Activated naive CD4-positive, alpha-beta T cell (primary cell): ENCODE data around the gene FRMD8.
"Not testable (repeated sequence)": the region's sequence is repeated elsewhere in the genome, so short reads cannot be mapped to it uniquely, and the experiment has no call there.

Source experiments
- DNase-seq, 4 experiments: peaks; one replicate each; lab custom pipeline; 2025; lab: John Stamatoyannopoulos, UW

The FRMD8 gene

DNA sequence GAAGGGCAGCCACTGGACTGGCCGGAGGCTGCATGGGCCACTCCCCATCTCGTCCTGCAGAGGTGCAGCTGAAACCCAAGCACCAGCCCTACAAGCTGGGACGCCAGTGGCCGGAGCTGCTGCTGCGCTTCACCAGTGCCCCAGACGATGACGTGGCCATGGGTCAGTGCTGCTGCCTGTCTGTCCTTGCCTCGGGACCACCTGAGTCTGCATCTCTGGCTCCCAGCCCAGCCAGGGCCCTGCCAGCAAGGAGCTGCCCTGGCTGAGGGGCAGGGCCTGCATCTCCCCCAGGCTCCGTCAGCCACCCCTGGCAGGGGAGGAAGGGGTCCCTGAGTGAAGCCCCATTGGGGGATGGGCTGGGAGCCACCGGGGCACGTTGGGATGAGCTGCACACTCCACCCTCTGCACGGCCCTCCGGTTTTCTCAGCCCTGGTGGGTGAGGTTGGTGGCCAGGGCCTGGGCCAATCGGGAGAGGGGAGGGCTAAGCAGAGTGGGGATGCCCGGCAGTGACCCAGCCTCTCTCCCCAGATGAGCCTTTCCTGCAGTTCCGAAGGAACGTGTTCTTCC lies 7.2 kb downstream of the FRMD8 start:
- DNase-seq = no peak

DNA sequence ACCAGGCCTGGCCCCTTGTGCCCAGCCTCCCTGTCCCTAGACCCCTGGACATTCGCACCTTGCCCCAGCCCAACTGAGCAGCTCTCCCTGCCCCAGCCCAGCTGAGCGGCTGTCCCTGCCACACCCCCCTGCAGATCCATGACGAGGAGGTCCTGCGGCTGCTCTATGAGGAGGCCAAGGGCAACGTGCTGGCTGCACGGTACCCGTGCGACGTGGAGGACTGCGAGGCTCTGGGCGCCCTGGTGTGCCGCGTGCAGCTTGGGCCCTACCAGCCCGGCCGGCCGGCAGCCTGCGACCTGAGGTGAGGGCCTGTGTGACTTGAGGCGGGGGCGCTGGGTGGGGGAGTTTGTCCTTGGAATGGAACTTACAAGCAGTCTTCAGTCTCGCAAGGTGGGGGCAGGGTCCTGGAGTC lies 7.7 kb downstream of the FRMD8 start:
- DNase-seq = no peak

DNA sequence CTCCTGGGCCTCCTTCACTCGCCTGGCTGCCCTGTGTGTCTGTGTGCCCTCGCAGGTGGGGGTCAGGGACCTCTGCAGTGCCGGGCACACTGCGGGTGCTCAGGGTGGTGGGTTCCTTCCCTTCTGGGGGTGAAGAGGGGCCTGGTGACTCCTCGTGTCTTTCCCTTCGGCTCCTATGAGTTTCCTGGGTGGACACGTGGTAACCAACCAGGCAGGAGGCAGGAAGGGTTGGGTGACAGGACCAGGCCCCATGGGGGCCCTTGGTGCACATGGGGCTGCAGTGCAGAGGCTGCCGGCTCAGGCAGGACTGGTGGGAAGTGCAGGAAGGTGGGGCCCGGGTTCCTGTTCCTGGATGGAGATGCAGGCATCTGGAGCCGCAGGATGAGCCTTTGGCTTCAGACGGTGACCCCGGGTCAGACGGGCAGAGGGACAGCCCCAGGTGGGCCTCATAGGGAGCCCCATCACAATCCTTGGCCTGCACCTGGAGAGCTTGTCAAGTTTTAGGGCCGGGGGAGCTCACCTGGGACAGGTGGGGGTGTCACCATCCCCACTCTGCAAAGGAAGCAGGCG lies 9.6 kb downstream of the FRMD8 start:
- DNase-seq = no peak

DNA sequence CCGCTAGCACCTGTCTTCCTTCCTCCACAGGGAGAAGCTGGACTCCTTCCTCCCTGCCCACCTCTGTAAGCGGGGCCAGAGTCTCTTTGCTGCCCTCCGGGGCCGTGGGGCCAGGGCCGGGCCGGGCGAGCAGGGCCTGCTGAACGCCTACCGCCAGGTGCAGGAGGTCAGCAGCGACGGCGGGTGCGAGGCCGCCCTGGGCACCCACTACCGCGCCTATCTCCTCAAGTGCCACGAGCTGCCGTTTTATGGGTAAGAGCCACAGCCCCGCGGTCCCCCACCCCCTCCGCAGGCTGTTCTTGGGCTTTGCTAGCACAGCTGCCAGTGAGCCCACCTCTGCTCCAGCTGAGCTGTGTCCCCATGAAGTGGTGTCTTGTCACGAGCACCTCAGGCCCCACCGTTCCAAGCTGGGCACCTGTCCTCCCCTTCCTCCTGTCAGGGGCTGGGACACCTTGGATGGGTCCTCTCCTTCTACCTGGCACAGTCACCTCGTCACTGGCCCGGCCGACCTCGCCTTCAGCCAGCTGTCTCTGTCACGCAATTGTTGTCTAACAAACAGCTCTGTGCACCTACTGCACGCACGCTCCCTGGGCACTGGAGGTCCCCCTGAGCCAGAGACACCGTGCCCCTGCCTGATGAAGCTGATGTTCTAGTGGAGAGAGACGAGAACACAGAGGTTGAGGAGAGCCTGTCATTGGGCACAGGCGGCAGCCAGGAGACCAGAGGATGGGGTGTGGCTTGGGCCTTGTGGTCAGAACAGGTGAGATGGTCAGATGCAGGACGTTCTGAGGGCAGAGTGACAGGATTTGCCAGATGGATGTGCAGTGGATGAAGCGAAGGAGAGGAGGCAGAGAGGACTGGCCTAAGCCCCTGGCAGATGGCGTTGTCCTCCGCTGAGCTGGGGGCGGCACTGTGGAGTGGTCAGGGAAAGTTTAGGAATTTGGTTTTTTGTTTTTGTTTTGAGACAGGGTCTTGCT lies 10.6 kb downstream of the FRMD8 start:
- DNase-seq = no peak

DNA sequence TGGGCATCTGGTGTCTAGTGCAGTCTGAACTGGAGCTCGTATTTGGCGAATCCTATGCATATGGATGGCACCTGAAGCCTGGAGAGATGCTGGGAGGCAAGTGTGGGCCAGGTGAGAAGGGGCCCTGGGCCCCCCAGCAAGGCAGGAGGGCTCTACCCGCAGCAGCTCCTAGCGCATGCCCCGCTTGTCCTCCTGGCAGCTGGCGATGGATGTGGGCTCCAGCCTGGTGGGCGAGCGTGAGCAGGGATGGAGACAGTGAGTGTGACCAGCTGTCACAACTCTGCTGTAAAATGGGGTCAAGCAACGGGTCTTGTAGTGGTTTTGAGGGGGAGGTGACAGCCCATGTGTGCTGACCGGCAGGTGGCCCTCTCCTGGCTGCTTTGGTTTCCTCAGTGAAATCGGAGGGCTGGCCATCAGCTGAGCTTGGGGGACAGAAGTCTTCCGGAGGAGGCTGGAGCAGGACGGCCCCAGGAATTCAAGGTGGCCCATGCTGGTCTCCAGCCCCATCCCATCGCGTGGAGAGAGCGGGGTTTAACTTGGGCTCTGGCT lies 12.0 kb downstream of the FRMD8 start:
- DNase-seq = no peak

DNA sequence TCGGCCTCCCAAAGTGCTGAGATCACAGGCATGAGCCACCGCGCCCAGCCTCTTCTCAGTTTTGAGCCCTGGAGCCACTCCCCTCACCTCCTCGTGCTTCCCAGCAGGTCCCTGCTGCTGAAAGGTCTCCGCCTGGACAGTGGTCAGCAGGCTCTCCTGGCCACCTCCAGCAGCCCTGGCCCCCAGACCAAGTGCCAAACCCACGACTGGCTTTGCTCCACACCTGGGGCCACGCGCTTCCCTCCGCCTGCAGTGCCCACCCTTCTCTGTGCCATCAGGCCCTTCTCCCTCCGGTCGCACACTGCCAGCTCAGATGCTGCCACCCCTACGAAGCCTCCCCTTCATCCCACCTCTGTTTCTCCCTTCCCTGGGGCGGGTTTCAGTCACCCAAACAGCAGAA lies 12.8 kb downstream of the FRMD8 start:
- no peak for DNase-seq

DNA sequence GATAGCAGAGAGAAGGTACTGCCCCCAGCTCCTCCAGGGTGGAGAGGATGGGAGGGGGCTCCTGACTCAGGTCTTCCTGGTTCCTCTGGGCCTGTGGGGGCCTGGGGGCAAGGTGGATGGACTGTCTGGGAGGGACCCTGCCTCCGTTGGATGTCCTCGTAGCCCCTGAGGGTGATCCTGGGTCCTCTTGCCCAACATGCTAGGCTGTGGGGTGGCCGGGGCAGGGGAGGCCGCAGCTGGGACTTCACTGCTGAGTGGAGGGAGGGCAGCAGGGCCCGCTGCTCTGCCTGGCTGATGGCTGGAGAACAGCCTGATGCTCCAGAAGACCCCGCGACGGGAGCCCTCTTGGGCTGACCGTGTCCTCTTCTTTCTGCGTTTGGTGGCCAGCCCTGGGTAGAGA lies 13.4 kb downstream of the FRMD8 start:
- DNase-seq = no peak

DNA sequence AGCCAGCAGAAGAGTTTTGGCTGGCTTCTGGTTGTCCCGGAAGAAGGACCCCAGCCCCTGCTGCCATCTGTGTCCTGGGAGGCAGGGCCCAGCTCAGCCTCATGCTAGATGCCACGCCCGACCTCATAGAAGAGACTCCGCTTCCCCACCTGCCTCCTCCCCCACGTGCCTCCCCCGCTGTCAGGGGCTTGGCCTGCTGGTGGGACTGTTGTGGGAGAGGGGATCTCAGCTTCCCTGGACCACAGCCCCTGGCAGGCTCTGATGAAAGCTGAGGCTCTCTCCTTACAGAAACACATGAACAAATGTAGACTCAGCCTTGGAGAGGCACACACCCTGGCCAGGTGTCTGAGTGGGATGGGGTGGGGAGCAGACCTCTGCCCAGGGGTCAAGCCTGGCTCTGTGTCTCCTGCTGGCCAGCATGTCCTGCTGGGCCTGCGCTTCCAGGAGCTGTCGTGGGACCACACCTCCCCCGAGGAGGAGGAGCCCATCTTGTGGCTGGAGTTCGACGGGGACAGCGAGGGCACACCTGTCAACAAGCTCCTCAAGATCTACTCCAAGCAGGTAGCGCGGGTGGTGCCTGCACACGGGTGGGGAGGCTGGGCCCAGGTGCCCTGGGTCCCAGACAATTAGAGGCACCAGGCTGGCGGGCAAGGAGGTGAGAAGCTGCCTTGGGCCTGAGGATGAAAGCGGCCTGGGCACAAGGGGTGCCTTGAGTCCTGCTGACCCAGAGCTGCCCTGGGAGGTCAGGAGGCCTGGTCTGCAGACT lies 14.1 kb downstream of the FRMD8 start:
- DNase-seq = no peak

DNA sequence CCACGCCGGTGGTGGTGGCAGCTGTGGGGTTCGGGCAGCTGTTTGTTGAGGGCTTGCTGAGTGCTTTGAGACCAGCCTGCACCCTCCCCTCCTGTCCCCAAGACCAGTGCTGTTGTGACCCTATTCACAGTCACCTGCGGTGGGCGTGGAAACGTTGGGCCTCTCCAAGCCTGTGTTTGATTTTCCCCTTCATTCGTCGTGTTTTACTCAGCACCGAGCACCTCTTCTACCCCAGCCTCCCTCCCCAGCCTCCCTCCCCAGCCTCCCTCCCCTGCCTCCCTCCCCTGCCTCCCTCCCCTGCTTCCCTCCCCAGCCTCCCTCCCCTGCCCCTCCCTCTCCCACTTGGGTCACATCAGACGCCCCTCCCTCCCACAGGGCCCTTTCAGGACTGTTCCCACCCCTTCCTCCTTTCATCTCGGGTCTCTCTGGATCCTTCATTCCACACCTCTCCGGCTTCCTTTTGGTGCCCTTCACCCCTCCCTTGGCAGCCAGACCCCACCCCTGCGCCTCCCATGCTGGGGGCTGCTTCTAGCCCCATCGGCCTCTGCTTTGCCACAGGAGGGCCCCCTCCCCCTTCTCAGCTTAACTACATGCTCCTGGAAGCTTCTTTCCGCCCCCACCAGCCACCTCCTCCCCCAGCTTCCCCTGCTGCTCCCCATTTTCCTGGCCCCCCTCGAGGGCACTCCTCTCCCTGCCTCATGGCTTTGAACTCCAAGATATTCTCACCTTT lies 14.8 kb downstream of the FRMD8 start:
- DNase-seq = no peak

DNA sequence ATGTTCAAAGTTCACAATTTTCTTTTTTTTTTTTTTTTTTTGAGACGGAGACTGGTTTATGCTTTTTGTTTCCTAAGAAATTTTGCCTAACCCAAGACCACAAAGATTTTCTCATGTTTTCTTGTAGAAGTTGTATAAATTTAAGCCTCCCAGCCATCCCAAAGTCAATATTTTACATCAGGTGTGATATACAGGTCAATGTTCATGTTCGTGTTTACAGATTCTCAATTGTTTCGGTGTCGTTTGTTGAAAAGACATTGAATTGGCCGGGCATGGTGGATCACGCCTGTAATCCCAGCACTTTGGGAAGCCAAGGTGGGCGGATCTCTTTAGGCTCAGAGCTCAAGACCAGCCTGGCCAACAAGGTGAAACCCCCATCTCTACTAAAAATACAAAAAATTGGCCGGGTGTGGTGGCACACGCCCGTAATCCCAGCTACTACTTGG lies 15.4 kb downstream of the FRMD8 start:
- no peak for DNase-seq

DNA sequence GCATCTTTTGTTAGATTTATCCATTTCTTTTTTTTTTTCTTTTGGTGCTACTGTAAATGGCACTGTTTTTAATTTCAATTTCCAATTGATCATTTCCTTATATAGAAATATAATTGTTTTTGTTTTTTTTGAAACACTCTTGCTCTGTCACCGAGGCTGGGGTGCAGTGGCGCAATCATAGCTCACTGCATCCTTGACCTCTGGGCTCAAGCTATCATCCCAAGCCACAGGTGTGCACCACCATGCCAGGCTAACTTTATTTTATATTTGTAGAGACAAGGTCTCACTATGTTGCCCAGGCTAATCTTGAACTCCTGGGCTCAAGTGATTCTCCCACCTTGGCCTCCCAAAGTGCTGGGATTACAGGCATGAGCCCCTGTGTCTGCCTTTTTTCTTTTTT lies 16.4 kb downstream of the FRMD8 start:
- no peak for DNase-seq

DNA sequence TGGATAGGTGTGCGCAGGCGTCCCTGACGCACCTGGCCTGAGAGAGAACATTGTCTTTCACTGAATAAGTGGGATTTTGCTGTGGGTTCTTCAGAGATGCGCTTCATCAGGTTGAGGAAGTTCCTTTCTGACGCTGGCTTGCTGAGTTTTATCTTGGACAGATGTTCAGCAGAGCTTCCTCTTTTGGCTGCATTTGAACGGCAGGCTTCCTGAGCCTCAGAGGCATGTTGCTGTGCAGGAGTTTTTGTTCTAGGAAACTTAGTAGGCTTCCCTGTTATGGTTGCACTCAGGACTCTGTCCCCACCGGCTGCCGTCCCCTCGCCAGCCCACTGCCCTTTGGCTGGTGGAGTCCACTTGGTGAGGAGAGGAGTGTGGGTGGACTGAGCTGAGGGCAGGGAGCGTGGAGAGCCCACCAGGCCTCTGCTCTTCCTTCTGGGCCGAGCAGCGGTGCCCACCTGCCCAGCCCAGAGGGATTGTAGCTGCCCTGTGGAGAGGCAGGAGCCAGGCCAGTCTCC lies 17.2 kb downstream of the FRMD8 start:
- DNase-seq = no peak

DNA sequence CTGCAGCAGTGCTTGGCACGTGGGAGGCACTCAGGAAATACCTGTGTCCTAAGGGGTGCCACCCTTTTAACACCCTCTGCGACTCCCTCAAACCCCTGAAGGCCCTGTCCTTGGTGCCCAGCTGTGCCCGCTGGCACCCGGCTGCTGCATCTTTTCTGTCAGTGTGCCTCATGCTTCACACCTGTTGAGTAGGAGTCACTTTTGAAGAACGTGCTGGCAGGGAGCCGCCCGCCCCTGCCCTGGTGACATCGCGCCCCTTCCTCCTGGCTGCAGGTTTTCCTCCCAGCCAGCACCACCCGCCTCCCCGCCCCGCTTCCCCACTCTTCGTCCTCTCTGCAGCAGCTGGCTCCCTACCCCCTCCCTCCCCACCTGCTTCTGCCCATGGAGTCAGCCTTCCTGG lies 17.8 kb downstream of the FRMD8 start:
- DNase-seq = no peak

DNA sequence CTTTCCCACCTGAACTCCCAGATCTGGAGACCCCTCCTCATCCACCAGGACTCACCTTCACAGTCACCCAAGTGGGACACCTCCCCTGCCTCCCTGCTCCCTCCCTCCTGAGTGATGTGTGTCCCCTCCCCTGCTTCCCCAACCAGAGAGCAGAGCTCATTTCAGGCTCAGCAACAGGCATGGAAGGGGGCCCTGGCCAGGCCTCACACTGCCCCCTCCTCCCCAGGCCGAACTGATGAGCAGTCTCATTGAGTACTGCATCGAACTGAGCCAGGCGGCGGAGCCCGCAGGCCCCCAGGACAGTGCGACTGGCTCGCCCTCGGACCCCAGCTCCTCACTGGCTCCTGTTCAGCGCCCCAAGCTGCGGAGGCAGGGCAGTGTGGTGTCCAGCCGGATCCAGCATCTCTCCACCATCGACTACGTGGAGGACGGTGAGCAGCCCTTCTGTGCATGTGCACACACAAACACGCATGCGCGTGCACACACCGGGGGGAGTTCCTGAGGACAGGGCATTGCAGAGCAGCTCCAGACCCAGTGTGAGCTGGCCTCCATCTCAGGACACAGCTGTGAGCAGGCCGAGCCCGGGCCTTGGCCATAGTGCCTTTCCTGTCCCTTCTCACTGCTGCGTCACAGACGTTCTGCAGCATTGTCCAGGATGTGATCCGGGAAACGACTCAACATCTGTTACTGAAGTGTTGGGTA lies 18.4 kb downstream of the FRMD8 start:
- DNase-seq = no peak

DNA sequence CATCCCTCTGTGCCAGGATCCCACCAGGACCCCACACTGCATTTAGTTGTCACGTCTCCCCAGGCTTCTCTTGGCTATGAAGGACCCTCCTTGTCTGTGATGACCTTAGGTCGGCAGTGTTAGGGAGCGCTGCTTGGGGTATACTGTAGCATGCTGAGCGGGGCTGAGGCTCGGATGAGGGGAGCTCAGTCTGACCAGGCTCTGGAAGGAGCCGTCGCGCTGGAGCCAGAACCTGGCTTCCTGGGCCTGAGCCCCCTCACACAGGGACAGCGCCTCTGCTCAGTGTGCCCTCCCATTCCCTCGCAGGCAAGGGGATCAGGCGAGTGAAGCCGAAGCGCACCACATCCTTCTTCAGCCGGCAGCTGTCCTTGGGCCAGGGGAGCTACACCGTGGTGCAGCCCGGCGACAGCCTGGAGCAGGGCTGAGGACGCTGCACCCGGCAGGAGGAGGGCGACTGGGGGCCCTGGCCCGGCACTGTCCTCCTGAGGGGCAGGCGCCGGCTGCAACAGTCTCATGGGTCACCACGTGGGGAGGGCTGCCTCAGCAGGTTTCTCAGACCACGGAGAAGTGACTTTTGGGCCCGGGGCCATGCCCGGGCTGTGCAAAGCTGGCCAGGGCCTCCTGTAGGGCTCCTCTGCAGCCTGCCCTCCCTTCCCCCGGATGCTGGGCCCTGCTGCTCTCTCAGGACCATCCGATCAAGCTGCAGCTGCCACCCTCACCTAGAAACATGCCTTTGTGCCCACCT lies 24.7 kb downstream of the FRMD8 start:
- DNase-seq = no peak

DNA sequence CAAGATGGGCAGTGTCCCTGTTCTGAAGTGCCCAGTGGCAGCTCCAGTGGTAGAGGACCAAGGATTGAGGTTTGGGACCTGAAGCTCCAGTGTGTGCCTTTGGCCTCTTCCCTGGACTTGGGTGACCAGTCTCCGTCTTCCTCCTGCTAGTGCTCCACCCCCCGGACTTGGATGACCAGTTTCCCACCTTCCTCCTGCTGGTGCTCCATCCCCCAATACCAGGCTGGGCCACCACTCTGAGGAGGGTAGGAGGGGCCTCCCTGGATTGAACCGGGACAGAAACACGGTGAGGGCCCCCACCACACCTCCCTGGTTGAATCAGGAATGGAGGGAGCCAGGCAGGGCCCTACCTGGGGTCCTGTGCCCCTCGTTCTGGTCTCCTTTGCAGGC lies 25.2 kb downstream of the FRMD8 start:
- DNase-seq = no peak

DNA sequence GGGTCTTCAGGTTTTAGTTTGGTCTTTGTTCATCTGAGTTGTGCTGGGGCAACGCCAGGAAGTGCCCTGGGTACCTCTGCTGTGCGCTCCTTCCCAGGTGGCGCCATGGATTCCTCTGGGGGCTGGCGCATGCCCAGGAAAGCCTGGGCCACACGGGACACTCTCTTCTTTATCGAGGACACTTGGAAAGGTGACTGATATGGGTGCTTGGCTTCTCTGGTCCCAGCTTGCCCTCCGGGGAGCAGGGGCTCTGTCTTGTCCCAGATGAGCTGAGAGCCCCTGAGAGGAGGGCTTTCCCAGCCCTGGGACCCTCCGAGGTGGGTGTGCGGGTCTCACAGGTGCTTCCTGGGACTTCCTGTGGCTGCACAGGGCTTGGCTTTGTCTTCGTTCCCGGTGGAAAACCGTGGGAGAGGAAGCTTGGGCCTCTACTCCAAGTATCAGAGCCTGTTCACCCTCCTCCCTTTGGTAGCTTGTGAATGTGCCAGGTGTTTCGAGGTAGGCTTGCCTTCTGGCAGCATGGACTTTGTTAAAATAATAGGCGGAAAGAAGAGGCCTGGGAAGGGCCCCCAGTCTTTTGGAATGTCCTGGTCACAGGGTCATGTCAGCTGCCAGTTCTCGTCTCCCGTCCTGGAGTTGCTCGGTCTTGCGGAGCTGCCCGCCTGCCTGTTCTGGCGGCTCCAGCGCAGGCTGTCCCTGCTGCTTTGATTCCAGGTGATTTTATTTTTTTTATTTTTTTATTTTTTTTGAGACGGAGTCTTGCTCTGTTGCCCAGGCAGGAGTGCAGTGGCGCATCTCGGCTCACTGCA lies 26.0 kb downstream of the FRMD8 start:
- DNase-seq = no peak

DNA sequence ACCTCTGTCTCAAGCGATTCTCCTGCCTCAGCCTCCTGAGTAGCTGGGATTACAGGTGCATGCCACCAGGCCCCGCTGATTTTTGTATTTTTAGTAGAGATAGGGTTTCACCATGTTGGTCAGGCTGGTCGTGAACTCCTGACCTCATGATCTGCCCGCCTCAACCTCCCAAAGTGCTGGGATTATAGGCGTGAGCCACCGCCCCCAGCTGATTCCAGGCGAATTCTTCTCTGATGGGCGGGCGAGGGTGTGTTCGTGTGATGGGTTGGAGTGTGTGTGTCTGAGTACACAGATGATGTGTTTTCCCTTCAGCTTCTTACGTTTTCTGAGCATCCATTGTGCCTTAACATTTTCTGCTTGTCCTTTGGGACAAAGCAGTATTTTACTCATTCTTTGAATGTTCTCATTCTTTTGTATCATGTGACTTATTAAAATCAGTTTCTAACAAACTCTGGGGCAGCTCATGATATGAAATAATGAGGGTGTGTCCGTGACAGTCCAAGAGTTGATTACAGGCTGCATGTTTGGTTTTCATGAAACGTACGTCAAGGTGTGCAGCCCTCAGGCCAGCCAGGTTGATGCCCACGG lies 26.7 kb downstream of the FRMD8 start:
- not testable (repeated sequence) for DNase-seq
